ENCODE measurements around the gene TMEM26.
A peak's percentile ranks its signal among the peaks of the same experiment; 100 is the strongest.

The TMEM26 gene

GRCh38 chr10:61452655-61453641 lies at the start of gene TMEM26:
Gene TMEM26, minus strand, starts transcription at chr10:61453381. Its CDS starts 300 bp downstream, at chr10:61453081.
- DNase-seq (ENCODE audit: low read depth) = peak; percentile 30
- TF ChIP-seq CTCF (conservative IDR thresholded peaks at IDR 0.05; ENCODE audit: low read length) = no peak
- peak within 1 kb of the TSS; percentile 72 for H3K4me3 ChIP-seq (ENCODE audit: low read length)

GRCh38 chr10:61500460-61500859 lies 47.3 kb upstream of the TMEM26 start:
- TF ChIP-seq CTCF (conservative IDR thresholded peaks at IDR 0.05; ENCODE audit: low read length) = no peak
- DNase-seq (ENCODE audit: low read depth) = no peak
- no peak overlapping the region for H3K4me3 ChIP-seq (ENCODE audit: low read length)

- H3K4me3 ChIP-seq (ENCODE audit: low read length) = no peak overlapping the region
- TF ChIP-seq CTCF (conservative IDR thresholded peaks at IDR 0.05; ENCODE audit: low read length) = no peak
- DNase-seq (ENCODE audit: low read depth) = no peak
These were observed 39.3 kb upstream of the TMEM26 start for GRCh38 chr10:61492364-61492995.

GRCh38 chr10:61487506-61487905 lies 34.3 kb upstream of the TMEM26 start:
- peak; percentile 79 for DNase-seq (ENCODE audit: low read depth)
- H3K4me3 ChIP-seq (ENCODE audit: low read length) = no peak overlapping the region
- TF ChIP-seq CTCF (conservative IDR thresholded peaks at IDR 0.05; ENCODE audit: low read length) = peak; percentile 23

- no peak for TF ChIP-seq CTCF (conservative IDR thresholded peaks at IDR 0.05; ENCODE audit: low read length)
- DNase-seq (ENCODE audit: low read depth) = peak; percentile 31
- no peak overlapping the region for H3K4me3 ChIP-seq (ENCODE audit: low read length)
These were observed 33.7 kb upstream of the TMEM26 start for GRCh38 chr10:61486738-61487396.

- no peak for TF ChIP-seq CTCF (conservative IDR thresholded peaks at IDR 0.05; ENCODE audit: low read length)
- DNase-seq (ENCODE audit: low read depth) = no peak
- no peak overlapping the region for H3K4me3 ChIP-seq (ENCODE audit: low read length)
These were observed 33.1 kb upstream of the TMEM26 start for GRCh38 chr10:61486251-61486650.

Measured in AG10803 (cell line).